ENCODE results near the gene RAPGEF1.

The RAPGEF1 gene

DNA sequence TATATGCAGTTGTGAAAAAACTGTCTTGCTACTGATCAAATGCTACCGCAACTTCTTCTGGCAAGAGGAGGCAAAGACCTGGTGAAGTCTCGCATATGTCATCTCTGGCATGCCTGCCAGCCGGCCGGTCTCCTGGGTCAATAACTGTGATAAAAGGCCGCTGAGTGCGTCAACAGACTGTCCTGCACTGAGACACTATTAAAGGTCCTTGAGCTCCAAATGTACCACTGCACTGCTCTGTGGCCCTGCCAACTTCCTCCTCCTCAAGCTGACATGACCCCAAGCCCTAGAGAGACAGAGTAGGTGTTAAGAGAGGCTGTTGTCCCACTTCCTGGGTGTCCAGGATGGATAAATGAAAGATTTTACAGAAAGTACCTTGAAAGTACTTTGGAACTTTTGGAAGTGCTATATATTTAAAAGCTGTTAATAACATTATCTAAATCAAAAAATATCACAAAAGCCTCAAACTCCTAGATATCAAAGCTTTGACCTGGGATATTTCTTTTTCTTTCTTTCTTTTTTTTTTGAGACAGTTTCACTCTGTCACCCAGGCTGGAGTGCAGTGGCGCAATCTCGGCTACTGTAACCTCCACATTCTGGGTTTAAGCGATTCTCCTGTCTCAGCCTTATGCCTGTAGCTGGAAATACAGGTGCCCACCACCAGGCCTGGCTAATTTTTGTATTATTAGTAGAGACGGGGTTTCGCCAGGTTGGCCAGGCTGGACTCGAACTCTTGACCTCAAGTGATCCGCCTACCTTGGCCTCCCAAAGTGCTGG, 31.5 kb downstream of the RAPGEF1 start:
- DNase-seq (ENCODE audit: low read depth in 2 of 2): no peak

DNA sequence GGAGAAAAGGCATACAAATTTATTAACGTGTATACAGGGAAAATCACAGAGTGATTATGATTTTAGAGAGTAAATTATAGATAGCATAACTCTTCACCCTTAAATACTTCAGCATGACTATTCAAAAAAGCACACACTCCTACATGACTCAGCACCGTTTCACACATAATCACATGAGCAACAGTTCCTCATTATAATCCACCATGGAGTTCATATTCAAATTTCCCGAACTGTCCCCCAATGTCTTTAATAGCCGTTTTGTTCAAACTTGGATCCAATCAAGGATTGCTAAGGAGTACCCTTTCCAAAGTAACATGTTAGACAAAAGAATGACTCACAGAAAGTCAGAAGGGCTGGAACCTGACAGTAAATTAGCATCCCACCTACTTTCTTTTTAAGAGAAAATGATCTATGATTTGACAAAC, 32.1 kb downstream of the RAPGEF1 start:
- DNase-seq (ENCODE audit: low read depth in 2 of 2): no peak

DNA sequence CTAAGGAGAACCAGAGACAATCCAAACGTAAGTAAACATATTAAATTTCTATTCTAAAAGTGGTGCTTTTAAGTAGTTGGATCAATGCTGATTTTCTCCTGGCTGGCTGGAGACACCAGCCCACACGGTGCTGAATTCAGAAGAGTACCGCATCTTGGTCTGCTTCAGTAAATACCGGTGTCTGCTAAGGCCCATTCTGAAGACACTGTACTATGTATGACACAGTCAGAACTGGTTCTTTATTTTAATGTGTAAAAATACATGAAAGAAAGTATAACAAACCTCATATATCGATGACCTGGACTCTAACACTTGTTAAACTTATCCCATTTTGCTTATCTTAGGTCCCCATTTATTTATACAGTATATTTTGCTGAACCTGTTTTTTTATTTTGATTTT, 32.8 kb downstream of the RAPGEF1 start:
- no peak for DNase-seq (ENCODE audit: low read depth in 2 of 2)

DNA sequence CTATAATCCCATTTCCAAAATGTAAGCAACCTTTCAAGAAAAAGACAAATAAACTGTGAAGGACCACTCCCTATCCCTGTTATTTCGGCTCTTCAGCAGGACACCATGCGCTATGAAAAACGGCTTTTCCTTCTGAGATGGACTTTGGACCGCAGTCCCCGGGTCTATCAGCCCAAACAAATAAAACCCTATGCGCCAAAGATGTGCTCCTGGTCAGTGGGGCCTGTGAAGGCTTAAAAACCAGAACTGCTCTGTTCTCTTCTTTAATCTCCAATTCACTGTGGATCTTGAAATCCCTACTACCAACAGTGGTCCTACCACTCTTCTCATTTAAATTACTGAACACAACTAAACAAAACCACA, 33.3 kb downstream of the RAPGEF1 start:
- no peak for DNase-seq (ENCODE audit: low read depth in 2 of 2)

DNA sequence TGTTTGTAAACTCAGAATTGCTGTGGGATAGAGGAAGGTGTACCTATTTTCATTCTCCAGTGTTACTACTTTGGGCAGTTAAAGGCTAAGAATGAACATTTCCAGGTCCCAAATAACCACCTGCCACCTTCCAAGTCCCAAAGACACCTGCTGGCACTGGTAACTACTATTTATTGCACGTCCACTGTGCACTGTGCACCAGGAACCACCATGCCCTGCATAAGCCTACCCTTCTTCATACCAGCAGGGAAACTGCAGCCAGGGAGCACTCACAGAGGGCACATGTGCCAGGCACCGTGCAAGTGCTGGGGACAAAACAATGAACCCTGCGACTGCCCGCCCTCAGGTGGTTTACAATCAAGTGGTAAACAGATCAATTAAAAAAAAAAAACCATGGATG, 34.9 kb downstream of the RAPGEF1 start:
- DNase-seq (ENCODE audit: low read depth in 2 of 2): no peak

DNA sequence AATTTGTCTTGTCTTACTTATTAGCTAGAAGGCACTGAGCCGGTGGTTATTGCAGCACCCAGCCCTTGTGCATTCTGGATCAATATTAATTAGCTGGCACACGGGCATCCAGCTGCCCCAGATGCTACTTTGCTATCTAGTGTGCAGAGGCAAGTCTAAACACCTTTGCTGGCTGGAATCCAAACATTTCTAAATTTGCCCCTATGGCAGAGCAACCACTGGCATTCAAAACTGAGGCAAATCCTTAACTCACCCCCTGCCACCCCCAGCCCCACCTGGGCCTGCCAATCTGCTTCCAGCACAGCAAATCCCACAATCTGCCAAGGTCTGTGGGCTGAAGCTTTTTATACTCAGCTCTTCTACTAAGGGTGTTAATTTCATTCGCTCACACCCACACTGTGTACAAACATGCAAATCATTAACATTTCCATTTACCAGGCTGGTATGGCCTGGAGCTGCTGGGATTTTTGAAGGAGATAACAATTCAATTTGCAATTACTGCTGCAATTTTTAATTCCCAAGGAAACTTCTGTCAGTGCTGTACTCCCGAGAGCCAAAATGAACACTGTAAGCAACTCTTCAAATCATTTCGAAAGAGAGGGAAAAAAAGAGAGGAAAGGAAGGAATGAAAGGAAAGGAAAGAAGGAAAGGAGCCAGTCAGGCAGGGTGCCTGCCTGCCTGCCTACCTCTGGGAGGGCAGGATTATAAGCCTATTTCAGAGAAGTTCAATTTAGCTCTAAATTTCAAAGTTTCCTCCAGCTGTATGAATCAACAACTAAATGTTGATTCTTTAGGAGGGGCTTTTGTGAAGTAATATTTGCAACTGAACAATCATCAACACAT, 35.5 kb downstream of the RAPGEF1 start:
- DNase-seq (ENCODE audit: low read depth in 2 of 2): no peak

DNA sequence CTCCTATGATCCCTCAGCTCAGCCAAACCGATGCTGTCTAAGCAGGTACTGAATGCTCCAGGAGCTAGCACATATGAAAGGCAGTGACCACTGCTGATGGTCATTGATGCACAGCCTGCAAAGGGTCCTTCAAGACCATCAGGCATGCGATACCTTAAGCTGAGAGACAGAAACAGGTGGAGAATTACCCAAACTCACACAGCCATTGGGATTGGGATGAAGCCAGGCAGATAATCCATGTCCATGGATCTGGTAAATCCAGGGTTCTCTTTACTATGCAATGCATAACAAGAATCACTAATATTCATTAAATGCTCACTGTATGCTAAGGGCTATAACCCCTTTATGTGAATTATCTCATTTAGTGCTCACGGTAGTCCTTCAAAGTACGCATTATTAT, 36.2 kb downstream of the RAPGEF1 start:
- no peak for DNase-seq (ENCODE audit: low read depth in 2 of 2)

DNA sequence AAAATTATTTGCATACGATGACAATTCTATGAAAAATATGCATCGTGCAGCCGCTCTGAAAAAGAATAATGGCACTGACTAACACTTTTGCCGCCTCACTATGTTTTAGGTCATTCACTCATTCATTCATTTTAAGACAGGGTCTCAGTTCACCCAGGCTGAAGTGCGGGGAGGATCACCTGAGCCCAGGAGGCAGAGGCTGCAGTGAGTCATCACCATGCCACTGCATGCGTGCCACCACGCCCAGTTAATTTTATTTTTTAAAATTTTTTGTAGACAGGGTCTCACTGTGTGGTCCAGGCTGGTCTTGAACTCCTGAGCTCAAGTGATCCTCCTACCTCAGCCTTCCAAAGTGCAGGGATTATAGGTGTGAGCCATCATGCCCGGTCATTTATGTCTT, 37.0 kb downstream of the RAPGEF1 start:
- no peak for DNase-seq (ENCODE audit: low read depth in 2 of 2)

DNA sequence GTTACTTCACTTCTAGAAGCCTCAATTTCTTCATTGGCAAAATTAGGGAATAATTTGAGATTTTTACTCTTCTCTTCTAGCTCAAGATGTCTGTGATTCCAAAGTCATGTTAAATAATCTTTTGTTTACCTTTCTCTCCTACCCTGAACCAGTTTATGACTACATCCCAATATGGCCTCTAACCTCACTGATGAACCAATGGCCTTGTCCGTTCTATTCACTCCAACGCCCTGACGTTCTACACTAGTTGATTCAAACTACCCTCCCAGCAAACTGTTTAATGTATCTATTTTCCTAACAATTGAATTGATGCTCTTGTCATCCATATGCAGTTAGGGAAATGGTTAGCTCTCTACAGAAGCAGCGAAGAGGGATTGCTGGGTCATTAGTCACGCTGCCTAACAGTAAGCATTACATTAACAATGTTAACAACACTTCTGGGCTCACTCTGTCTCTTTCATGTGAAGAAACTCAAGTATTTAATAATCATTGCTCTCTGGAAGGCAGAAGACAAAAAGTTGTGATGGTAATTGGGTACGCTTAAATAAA, 38.0 kb downstream of the RAPGEF1 start:
- DNase-seq (ENCODE audit: low read depth in 2 of 2): no peak

DNA sequence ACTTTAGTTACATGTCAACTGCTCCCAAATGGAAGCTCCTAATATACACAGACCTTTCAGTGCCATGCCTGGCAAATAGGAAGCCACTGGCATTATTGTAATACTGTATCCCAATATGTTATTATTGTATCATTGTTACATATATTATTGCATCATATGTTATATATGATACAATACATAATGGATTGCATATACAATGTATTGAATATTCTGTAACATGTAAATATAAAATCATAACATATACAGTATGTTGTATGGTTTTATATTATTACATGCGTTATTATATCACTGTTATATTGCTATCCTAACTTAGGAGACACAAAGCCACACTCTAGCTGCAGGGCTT, 38.5 kb downstream of the RAPGEF1 start:
- DNase-seq (ENCODE audit: low read depth in 2 of 2): no peak

DNA sequence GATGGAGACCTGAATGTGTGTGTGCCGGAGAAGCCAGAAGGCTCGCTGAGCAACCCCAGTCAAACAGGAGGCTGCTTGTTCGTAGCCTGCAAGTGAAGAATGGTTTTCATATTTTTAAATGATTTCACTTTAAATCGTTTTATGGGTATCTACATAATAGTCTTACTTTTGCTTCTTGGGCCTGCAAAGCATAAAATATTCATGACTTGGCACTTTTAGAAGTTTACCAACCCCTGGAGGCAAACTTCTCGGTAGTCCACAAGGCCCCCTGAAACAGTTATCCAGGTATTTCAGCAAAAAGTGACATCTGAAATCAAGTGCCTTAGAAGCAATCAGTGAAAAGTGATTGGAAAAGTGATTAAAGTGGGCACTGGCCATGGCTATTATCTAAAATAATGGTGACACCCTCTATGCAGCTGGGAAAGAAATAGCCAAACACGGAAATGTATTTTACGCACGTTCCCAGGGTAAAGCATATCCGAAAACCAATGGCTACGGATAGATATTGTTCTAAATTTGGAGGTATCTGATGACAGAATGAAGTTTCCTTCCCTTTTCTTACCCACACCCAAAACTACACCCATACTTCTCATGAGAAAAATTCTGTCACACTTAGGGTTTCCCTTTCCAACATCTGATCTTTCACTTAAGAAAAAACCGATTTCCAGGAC, 39.0 kb downstream of the RAPGEF1 start:
- DNase-seq (ENCODE audit: low read depth in 2 of 2): no peak

DNA sequence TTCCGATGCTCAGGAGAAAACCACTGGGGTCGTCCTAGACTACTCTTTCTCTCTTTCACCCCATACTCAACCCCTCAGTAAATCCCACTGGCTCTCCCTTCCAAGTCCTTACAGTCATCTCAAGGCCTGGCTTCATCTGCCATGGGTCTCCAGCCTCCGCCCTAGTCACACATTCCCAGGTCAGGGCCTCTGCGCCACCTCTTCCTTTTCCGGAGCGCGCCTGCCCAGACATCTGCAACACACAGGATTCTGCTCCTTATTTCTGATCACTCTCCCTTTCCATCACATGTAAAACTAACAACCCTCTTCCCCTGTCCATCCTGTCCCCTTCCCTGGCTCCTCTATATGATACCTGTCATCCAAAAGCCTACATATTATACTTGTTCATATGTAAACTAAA, 39.8 kb downstream of the RAPGEF1 start:
- DNase-seq (ENCODE audit: low read depth in 2 of 2): no peak

DNA sequence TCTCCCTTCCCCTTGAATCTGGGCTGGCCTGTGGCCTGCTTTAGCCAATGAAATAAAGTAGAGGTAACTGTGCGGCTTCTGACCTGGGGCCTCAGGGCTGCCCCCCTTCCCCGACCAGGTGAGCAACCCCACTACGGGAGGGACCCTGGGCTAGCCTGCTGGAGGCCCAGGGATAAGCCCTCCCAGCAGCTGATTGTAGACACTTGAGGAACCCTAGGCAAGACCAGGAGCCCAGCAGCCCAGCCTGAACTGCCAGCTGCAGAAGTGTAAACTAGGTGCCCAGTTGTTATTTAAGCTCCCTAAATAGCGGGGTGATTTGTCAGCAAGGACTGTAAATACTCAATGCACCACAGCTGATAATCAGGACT, 41.3 kb downstream of the RAPGEF1 start:
- no peak for DNase-seq (ENCODE audit: low read depth in 2 of 2)

DNA sequence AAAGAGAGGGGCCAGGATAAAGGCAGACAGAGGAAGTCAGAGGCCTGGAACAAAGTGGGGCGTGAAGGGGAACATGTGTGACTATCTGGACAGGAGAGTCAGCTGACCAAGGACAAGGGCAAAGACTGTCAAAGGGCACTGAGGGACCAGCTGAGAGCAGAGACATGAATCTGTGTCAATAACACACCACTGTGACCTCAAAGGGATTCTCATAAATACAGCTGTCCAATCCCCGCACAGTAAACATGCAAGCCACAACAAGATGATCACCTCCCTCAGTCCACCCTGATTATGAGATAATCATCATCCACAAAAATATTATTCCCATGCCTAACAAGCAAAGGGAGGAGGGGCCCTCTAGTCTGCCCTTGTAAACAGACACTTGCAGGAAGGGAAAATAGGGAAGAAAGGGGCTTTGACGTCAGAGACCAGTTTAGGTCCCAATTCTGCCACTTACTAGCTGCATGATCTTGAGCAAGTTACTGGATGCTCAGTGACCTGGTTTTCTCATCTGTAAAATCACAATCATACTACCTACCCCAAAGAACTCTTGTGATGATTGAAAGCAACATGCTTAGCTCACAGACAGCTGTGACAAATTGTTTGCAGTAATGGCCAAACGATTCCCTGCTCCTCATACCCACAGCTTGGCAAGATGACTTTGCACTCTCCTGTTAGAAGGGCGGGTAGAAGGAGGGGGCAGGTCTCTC, 41.8 kb downstream of the RAPGEF1 start:
- no peak for DNase-seq (ENCODE audit: low read depth in 2 of 2)

DNA sequence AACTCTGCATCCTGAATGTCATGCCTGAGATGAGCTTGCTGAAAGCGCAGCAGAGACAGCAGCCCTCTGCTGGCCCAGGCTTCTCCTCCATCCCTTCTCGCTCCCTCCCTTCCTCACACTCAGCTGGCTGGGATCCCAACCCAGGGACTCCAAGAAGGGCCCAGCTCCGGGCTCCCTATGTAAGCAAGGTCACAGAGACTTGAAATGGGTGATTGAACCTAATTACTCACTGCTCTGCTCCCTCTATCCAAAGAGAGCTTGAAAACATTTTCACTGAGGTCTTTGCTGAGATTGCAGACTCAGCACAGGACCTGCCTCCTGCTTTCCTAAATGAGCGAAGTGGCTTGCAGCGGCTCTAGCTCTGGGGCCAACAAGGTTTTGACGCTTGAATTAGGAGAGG, 42.8 kb downstream of the RAPGEF1 start:
- no peak for DNase-seq (ENCODE audit: low read depth in 2 of 2)

DNA sequence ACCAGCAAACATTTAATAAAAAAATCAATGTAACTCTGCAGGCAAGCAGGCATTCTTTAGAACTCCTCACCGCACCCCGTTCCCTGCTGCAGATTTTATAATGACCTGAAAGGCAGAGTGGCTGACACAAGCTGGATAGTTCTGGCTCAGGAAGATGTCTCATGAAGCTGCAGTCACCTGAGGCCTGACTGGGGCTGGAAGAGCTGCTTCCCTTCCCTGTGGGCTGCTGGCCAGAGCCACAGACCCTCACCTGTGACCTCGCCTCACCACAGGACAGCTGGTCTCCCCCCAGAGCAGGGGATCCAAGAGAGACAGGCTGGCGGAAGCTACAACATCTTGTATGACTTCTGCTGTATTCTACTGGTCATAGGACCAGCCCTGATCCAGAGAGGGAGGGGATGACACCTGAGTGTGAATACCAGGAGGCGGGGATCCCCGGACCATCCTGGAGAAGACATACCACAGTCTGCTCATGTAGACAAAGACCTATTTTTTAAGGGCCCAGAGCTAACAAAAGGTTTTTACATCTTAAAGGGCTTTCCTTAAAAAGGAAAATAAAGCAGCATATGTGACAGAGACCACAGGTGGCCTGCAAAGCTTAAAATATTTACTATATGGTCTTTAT, 43.9 kb downstream of the RAPGEF1 start:
- DNase-seq (ENCODE audit: low read depth in 2 of 2): no peak

DNA sequence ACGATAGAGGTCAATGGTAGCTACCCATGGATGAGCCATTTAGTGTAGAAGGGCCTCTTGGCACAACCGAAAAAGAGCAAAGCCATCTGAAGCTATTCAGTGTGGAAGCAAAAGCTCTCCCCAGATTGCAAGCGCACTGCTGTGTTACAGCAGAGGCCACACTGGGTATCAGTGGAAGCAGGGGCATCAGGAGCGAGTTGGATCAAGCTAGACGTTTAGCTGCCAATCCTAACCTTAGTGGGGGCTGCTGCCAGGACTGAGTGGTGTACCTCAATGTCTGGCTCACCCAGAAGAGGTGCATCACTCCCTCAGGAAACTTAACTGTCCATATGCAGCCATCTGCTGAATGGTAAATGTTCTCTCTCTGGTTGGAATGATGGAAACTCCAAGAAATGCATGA, 44.5 kb downstream of the RAPGEF1 start:
- DNase-seq (ENCODE audit: low read depth in 2 of 2): no peak

DNA sequence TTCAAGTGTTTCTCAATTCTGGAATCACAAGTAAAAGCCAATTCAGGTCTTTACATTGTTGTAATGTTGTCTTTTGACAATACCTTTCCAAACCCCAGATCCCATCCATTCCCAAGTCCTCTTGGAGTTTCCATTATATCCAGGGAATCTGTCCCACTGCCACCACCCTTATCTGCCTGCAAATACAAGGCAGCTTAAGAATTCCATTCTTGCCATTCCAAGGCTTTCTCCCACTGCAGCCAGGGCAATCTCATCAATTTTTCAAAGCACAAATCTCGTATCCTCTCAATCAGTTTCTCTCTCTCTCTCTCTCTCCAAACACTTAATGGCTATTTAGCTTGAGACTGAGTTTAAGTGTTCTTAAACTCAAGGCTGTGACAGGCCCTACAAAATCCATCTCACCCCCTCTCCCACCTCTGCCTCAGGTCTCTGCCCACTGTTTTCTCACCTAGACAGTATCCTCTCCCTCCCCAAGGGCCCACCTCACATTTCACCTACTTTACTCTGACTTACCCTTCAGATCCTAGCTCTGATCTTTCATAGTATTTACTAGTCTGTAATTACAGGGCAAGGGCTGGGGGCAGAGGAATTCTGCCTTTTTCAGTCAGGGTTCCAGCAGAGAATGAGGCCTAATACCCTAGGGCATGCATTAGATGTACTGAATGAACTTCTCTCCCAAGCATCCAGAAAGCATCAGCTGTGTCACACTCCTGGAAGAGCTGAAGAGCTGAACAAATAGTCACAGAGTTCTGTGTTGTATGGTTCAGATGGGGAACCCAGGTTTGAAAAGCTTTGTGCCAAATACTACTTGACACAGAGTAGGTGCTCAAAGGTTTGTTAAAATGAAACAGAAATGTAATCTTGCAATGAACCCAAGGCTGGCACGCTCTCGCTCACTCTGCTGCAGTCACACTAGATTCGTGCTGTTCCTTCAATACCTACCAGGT, 46.0 kb downstream of the RAPGEF1 start:
- no peak for DNase-seq (ENCODE audit: low read depth in 2 of 2)

DNA sequence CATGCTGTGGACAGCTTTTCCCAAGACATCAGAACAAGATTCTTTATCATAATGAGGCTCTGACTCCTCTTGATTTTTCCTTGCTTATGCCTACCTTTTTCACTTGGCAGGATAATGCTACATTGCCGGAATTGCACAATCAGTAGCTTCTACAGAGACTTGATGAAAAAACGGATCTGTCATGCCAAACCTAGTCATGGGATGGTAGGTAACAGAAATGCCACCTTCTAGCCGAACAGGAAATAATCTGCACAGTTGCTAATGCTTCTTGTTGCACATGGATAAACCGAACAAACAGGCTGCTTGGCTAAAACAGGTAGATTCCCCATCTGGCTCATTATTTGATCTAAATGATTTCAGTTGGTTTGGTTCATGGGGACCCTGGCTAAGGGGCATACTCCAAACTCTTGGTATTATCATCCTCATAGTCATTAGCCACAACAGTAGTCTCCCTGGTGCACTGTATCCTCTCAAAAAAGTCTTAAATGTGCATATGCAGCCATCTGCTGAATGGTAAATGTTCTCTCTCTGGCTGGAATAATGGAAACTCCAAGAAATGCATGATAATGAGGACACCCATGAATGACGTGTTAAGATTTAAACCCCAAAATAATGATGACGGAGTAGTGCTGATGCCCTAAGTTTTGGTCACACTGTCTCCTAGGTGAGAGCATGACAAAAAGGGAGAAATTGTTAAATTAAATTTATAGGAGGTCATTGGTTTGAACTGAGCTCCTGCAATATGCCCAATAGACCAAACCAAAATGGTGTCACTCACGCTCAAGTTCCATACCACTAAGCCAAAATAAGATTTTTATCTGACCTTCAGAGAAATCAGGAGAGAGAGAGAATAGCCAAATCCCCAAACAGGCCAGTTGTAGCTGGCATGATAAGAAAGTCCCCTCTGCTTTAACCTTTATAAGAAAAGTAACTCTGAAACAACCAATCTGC, 47.0 kb downstream of the RAPGEF1 start:
- DNase-seq (ENCODE audit: low read depth in 2 of 2): no peak
